ENCODE data around the gene MYO6. TPM values are rescaled to one million over a fixed set of nuclear protein-coding genes. Genes with fewer than 3 reads are reported as not detected.

Gene MYO6
- total RNA-seq, 1 experiment from 2014 or later, result 46.9 TPM

DNA sequence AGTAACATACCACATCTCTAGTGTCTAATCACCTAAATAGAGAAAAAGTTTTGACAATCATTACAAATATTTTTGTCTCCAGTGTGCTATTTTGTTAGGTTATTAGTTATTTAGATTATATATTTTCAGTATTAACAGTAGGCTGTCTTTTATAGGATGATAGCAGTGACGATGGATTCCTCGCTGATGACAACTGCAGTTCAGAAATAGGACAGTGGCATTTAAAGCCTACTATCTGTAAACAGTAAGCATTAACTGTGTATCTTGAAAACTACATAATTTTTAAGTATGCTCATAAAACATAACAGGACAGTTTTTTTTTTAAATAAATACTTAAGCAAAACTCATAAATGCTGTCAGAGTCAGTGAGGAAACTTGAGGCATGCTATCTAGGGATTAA, 37.9 kb upstream of the MYO6 start:
- H2BK12ac ChIP-seq (ENCODE audit: insufficient read length, low read depth, low read length), result no peak overlapping the region
- H2BK15ac ChIP-seq (ENCODE audit: low read depth, low read length), result no peak overlapping the region
- no peak overlapping the region for H2BK5ac ChIP-seq (ENCODE audit: insufficient read length, low read length)
- no peak overlapping the region for H2AK5ac ChIP-seq (ENCODE audit: insufficient read length, low read length)
- H3K79me2 ChIP-seq (ENCODE audit: insufficient read depth, low read length), result no peaks in the 10 kb centered on the region
- H2BK120ac ChIP-seq (ENCODE audit: low read depth, low read length, poor library complexity, severe bottlenecking), result no peak overlapping the region
- DNase-seq, result no peak
- Mint-ChIP-seq H3K4me1 (no peaks in the 10 kb centered on the region), H3K9me3 (no peaks in the 10 kb centered on the region), H3K4me3 (no peak overlapping the region), H3K27ac (no peak overlapping the region), H3K36me3 (ENCODE audit: insufficient read depth in 1 of 3, low read depth in 3 of 3) (peaks cover 2 to 62% (median 54%) of the 10 kb centered on the region in 3 experiments; a peak in 5 of 7 replicates), H3K27me3 (ENCODE audit: low read depth) (no peaks in the 10 kb centered on the region)
- no peak overlapping the region for H3K14ac ChIP-seq (ENCODE audit: insufficient read depth, low read length)
- H3K18ac ChIP-seq (ENCODE audit: insufficient read length, low read depth, low read length), result no peak overlapping the region
- TF ChIP-seq, protein P1, sequence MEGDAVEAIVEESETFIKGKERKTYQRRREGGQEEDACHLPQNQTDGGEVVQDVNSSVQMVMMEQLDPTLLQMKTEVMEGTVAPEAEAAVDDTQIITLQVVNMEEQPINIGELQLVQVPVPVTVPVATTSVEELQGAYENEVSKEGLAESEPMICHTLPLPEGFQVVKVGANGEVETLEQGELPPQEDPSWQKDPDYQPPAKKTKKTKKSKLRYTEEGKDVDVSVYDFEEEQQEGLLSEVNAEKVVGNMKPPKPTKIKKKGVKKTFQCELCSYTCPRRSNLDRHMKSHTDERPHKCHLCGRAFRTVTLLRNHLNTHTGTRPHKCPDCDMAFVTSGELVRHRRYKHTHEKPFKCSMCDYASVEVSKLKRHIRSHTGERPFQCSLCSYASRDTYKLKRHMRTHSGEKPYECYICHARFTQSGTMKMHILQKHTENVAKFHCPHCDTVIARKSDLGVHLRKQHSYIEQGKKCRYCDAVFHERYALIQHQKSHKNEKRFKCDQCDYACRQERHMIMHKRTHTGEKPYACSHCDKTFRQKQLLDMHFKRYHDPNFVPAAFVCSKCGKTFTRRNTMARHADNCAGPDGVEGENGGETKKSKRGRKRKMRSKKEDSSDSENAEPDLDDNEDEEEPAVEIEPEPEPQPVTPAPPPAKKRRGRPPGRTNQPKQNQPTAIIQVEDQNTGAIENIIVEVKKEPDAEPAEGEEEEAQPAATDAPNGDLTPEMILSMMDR (conservative IDR thresholded peaks at IDR 0.05), result no peak
- no peak overlapping the region for H3K27ac ChIP-seq (ENCODE audit: insufficient read length, low read depth, low read length)
- H2AFZ ChIP-seq (ENCODE audit: low read length), result no peak overlapping the region
- H3K4me2 ChIP-seq (ENCODE audit: insufficient read depth, insufficient read length, low read length), result no peak overlapping the region
- no peaks in the 10 kb centered on the region for H3K4me1 ChIP-seq (ENCODE audit: insufficient read depth, low read length)
- no peak overlapping the region for H3K9ac ChIP-seq (ENCODE audit: extremely low read depth, insufficient read length, low read length)
- no peak overlapping the region for H2BK20ac ChIP-seq (ENCODE audit: low read depth, low read length, poor library complexity, severe bottlenecking)
- H4K91ac ChIP-seq (ENCODE audit: insufficient read length, low read depth, low read length), result no peak overlapping the region
- H3T11ph ChIP-seq (ENCODE audit: low read length), result no peak overlapping the region
- no peaks in the 10 kb centered on the region for H4K20me1 ChIP-seq (ENCODE audit: control insufficient read depth, insufficient read depth, insufficient read length)
- no peak overlapping the region for H4K8ac ChIP-seq (replicated peaks; ENCODE audit: insufficient read length, low read depth, low read length)
- H3K9me3 ChIP-seq (ENCODE audit: control insufficient read depth, low read depth, low read length), result no peaks in the 10 kb centered on the region
- H4K5ac ChIP-seq (ENCODE audit: insufficient read length, low read depth, low read length), result no peak overlapping the region
- no CpG with 5 or more reads among the region's 2 CpGs for WGBS (ENCODE audit: extremely low coverage, insufficient read length, low lambda C conversion rate)
- no peak overlapping the region for H3K23ac ChIP-seq (ENCODE audit: insufficient read length, low read depth, low read length)
- H3K56ac ChIP-seq (ENCODE audit: insufficient read length, low read depth, low read length), result no peak overlapping the region
- H3K79me1 ChIP-seq (ENCODE audit: insufficient read depth, low read depth, low read length, poor library complexity, severe bottlenecking), result no peaks in the 10 kb centered on the region
- H3K4ac ChIP-seq (ENCODE audit: low read depth, low read length), result no peak overlapping the region
- H3K23me2 ChIP-seq (ENCODE audit: insufficient read length, low read depth, low read length, poor library complexity, severe bottlenecking), result no peaks in the 10 kb centered on the region
- H3K27me3 ChIP-seq (ENCODE audit: insufficient read depth, low read length), result no peaks in the 10 kb centered on the region

Measured in H9 (cell line).